Neutrophil (primary cell): ENCODE data around the gene DNAJC4.

ENCODE experiments used
- H3K27ac ChIP-seq: fragments of 200-600 bp; sonication (generic); 2 replicates; pipeline ENCODE4 v1.5.1; 2016; ENCODE audit warnings: mild to moderate bottlenecking, moderate library complexity
- H3K27me3 ChIP-seq: fragments of 200-600 bp; sonication (generic); 2 replicates; pipeline ENCODE4 v1.6.0; 2016; ENCODE audit warnings: mild to moderate bottlenecking
- H3K36me3 ChIP-seq: fragments of 200-600 bp; sonication (generic); 2 replicates; pipeline ENCODE4 v1.5.1; 2017
- H3K4me1 ChIP-seq, 2 experiments: fragments of 200-600 bp in 1 of 2; sonication (generic) in 1 of 2; 1 replicate in 1 of 2; 2 replicates in 1 of 2; pipeline versions ENCODE4 v1.5.1 to v1.6.1; 2013 to 2016; ENCODE audit warnings: low read depth in 1 of 2, low read length in 1 of 2, mild to moderate bottlenecking in 1 of 2, moderate library complexity in 1 of 2; ENCODE audit not compliant: control insufficient read depth in 1 of 2, insufficient read depth in 1 of 2
- H3K4me3 ChIP-seq, 2 experiments: fragments of 200-600 bp in 1 of 2; sonication (generic) in 1 of 2; 1 replicate in 1 of 2; 2 replicates in 1 of 2; pipeline ENCODE4 v1.5.1; 2013 to 2016; ENCODE audit warnings: low read depth in 1 of 2, low read length in 1 of 2, mild to moderate bottlenecking in 1 of 2, moderate library complexity in 1 of 2
- H3K9me3 ChIP-seq: fragments of 200-600 bp; sonication (generic); 2 replicates; pipeline ENCODE4 v1.5.1; 2016
- CTCF ChIP-seq: fragments of 200-600 bp; sonication (generic); IDR thresholded peaks from 2 replicates; pipeline ENCODE4 v1.5.1; 2016; ENCODE audit warnings: antibody characterized with exemption

The DNAJC4 gene

GRCh38 chr11:64248578-64248977, 18.2 kb downstream of the DNAJC4 start:
- Histone ChIP-seq H3K27ac (no peak overlapping the region), H3K4me3 (no peak overlapping the region), H3K27me3 (peaks cover 16% of the 10 kb centered on the region), H3K36me3 (no peaks in the 10 kb centered on the region), H3K9me3 (no peaks in the 10 kb centered on the region), H3K4me1 (peaks cover 47 to 59% of the 10 kb centered on the region in 2 experiments)
- no peak for TF ChIP-seq CTCF

GRCh38 chr11:64249038-64249437, 18.7 kb downstream of the DNAJC4 start:
- TF ChIP-seq CTCF = no peak
- Histone ChIP-seq H3K9me3 (no peaks in the 10 kb centered on the region), H3K4me3 (no peak overlapping the region), H3K27ac (no peak overlapping the region), H3K36me3 (no peaks in the 10 kb centered on the region), H3K27me3 (peaks cover 16% of the 10 kb centered on the region), H3K4me1 (peaks cover 47 to 59% of the 10 kb centered on the region in 2 experiments)

- Histone ChIP-seq H3K4me1 (peaks cover 47 to 58% of the 10 kb centered on the region in 2 experiments), H3K4me3 (no peak overlapping the region), H3K9me3 (no peaks in the 10 kb centered on the region), H3K36me3 (peaks cover 3% of the 10 kb centered on the region), H3K27ac (no peak overlapping the region), H3K27me3 (peaks cover 16% of the 10 kb centered on the region)
- no peak for TF ChIP-seq CTCF
Observed at GRCh38 chr11:64249563-64250414, 19.4 kb downstream of the DNAJC4 start.

DNA sequence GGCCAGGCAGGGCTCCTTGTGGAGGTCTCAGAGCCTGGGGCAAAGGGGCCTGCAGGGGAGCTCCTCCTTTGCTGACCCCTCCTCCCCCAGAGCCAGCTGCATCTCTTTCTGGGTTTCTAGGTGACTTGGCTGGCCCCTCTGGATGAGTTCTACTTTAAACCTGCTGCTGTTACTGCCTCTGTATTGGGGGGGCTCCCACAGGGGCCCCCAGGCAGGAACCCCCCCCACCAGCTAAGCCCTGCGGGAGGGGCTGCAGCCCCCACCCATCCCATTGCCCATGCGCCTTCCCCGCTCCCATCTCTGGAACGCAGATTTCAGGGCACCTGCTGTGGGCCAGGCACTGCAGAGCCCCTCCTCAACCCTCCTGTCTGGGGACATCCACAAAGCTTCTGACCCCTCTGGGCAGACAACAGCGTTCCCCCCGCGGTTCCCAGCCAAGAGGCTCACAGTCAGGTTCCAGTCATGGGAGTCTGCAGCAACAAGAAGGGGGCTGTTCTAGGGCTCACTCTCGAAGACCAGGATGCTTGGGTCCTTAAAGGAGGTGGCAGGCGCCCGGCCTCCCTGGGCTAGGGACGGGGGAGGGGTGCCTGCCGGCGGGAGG, 20.2 kb downstream of the DNAJC4 start:
- TF ChIP-seq CTCF = no peak
- Histone ChIP-seq H3K9me3 (no peaks in the 10 kb centered on the region), H3K27ac (peak overlapping the region; percentile 46), H3K4me3 (peak overlapping the region; percentile 58 to 75), H3K27me3 (peaks cover 16% of the 10 kb centered on the region), H3K36me3 (peaks cover 10% of the 10 kb centered on the region), H3K4me1 (peaks cover 41 to 50% of the 10 kb centered on the region in 2 experiments)

- Histone ChIP-seq H3K9me3 (no peaks in the 10 kb centered on the region), H3K4me3 (peak within 1 kb of the TSS; percentile 74 to 75), H3K4me1 (peaks cover 35 to 44% of the 10 kb centered on the region in 2 experiments), H3K36me3 (peaks cover 17% of the 10 kb centered on the region), H3K27ac (peak within 1 kb of the TSS; percentile 46), H3K27me3 (peaks cover 10% of the 10 kb centered on the region)
- peak; percentile 95 for TF ChIP-seq CTCF
Observed at GRCh38 chr11:64251016-64251752, 20.8 kb downstream of the DNAJC4 start, which contains the start of gene PLCB3. TSS of gene PLCB3 (plus strand) at chr11:64251530. CDS start at chr11:64251650, 120 bp downstream.
